IMR-90 (cell line): Measurements from ENCODE around the gene ZNF662. TPM values are rescaled to one million over a fixed set of nuclear protein-coding genes. Genes with fewer than 3 reads are reported as not detected.
A peak's percentile ranks its signal among the peaks of the same experiment; 100 is the strongest.

Source experiments
- ATAC-seq: fragments of 200-7000 bp; cut with Tn5 transposase; 2 replicates; pipeline ENCODE4 v1.9.1; 2020; ENCODE audit warnings: low read depth, mild to moderate bottlenecking, moderate library complexity
- BruUV-seq: library from RNA; stranded (reverse); fragments of 400-500 nt; replicated peaks from 2 replicates; lab custom pipeline; 2021; lab: Mats Ljungman, UMichigan
- CTCF ChIA-PET: fragments of 300-600 bp; formaldehyde crosslinking; extraction: SDS; loops from one replicate; lab custom pipeline; 2021; ENCODE audit warnings: antibody characterized with exemption; lab: Yijun Ruan, JAX
- POLR2A ChIA-PET: fragments of 300-600 bp; sonication (Branson Sonifier 250); formaldehyde crosslinking; loops from one replicate; lab custom pipeline; 2022; ENCODE audit warnings: antibody characterized with exemption; ENCODE audit not compliant: unreplicated experiment; lab: Charles Lee
- DNase-seq: peaks from one replicate; pipeline ENCODE4 v3.0.0; 2013
- H2AFZ ChIP-seq: replicated peaks from 2 replicates; pipeline ENCODE3; 2013; ENCODE audit warnings: low read length, mild to moderate bottlenecking; ENCODE audit not compliant: poor library complexity
- H2AK5ac ChIP-seq: 2 replicates; pipeline ENCODE4 v1.6.1; 2013; ENCODE audit warnings: low read depth, low read length, inconsistent platforms
- H2AK9ac ChIP-seq: replicated peaks from 2 replicates; pipeline ENCODE3; 2013; ENCODE audit warnings: mild to moderate bottlenecking, low read depth, low read length, moderate library complexity; ENCODE audit not compliant: poor library complexity
- H2BK120ac ChIP-seq: 2 replicates; pipeline ENCODE4 v1.6.1; 2013; ENCODE audit warnings: low read depth, low read length, inconsistent platforms
- H2BK15ac ChIP-seq: 3 replicates; pipeline ENCODE4 v1.6.1; 2013; ENCODE audit warnings: low read depth, low read length, inconsistent platforms
- H2BK20ac ChIP-seq: 2 replicates; pipeline ENCODE4 v1.6.1; 2013; ENCODE audit warnings: low read depth, mild to moderate bottlenecking, inconsistent platforms, low read length, moderate library complexity
- H2BK5ac ChIP-seq: 2 replicates; pipeline ENCODE4 v1.6.1; 2013; ENCODE audit warnings: mild to moderate bottlenecking, low read depth, low read length, inconsistent platforms; ENCODE audit not compliant: poor library complexity, severe bottlenecking
- H3K14ac ChIP-seq: replicated peaks from 2 replicates; pipeline ENCODE4 v1.6.1; 2013; ENCODE audit warnings: low read depth, low read length, inconsistent platforms
- H3K18ac ChIP-seq: 2 replicates; pipeline ENCODE4 v1.6.1; 2013; ENCODE audit warnings: low read depth, low read length, control low read depth
- H3K23ac ChIP-seq: 2 replicates; pipeline ENCODE4 v1.6.1; 2013; ENCODE audit warnings: low read depth, low read length, inconsistent platforms
- H3K27ac ChIP-seq: 2 replicates; pipeline ENCODE4 v1.5.1; 2013; ENCODE audit warnings: mild to moderate bottlenecking, control low read depth, low read length; ENCODE audit not compliant: insufficient read depth
- H3K27me3 ChIP-seq: 2 replicates; pipeline ENCODE4 v1.6.1; 2013; ENCODE audit warnings: low read length; ENCODE audit not compliant: control insufficient read depth, insufficient read depth
- H3K36me3 ChIP-seq: 2 replicates; pipeline ENCODE4 v1.6.1; 2013; ENCODE audit warnings: low read length, mixed read lengths; ENCODE audit not compliant: control insufficient read depth, insufficient read depth
- H3K4ac ChIP-seq: 2 replicates; pipeline ENCODE4 v1.6.1; 2013; ENCODE audit warnings: low read depth, low read length, inconsistent platforms
- H3K4me1 ChIP-seq: 2 replicates; pipeline ENCODE4 v1.6.1; 2013; ENCODE audit warnings: low read length, mixed read lengths; ENCODE audit not compliant: control insufficient read depth, insufficient read depth
- H3K4me2 ChIP-seq: 2 replicates; pipeline ENCODE4 v1.6.1; 2013; ENCODE audit warnings: low read depth, mild to moderate bottlenecking, control low read depth, low read length, moderate library complexity
- H3K4me3 ChIP-seq: 2 replicates; pipeline ENCODE4 v1.5.1; 2013; ENCODE audit warnings: low read depth, mild to moderate bottlenecking, control low read depth, low read length, moderate library complexity; ENCODE audit not compliant: insufficient read depth
- H3K56ac ChIP-seq: 2 replicates; pipeline ENCODE4 v1.6.1; 2013; ENCODE audit warnings: low read length, inconsistent platforms; ENCODE audit not compliant: insufficient read depth; ENCODE audit errors: extremely low read depth
- H3K79me1 ChIP-seq, 2 experiments: 2 replicates each; pipeline ENCODE4 v1.6.1; 2013; ENCODE audit warnings: low read length in 2 of 2, inconsistent platforms in 1 of 2, low read depth in 1 of 2
- H3K9ac ChIP-seq: 2 replicates; pipeline ENCODE4 v1.6.1; 2013; ENCODE audit warnings: low read depth, low read length, control low read depth
- H3K9me1 ChIP-seq: 2 replicates; pipeline ENCODE4 v1.6.1; 2013; ENCODE audit warnings: low read length, inconsistent platforms; ENCODE audit not compliant: insufficient read depth
- H3K9me3 ChIP-seq: 2 replicates; pipeline ENCODE4 v1.6.1; 2013; ENCODE audit warnings: low read length; ENCODE audit not compliant: control insufficient read depth, insufficient read depth
- H4K20me1 ChIP-seq: 2 replicates; pipeline ENCODE4 v1.6.1; 2013; ENCODE audit warnings: low read length, inconsistent platforms; ENCODE audit not compliant: insufficient read depth
- H4K5ac ChIP-seq: 2 replicates; pipeline ENCODE4 v1.6.1; 2013; ENCODE audit warnings: mild to moderate bottlenecking, low read depth, low read length, control low read depth
- H4K8ac ChIP-seq, 2 experiments: 2 replicates each; pipeline ENCODE4 v1.6.1; 2013; ENCODE audit warnings: low read depth in 2 of 2, low read length in 2 of 2, control low read depth in 1 of 2, inconsistent platforms in 1 of 2
- H4K91ac ChIP-seq: 2 replicates; pipeline ENCODE4 v1.6.1; 2013; ENCODE audit warnings: low read depth, low read length, inconsistent platforms; ENCODE audit not compliant: insufficient read depth
- BHLHE40 ChIP-seq: fragments of 150-350 bp; IDR thresholded peaks from 2 replicates; pipeline ENCODE4 v1.6.1; 2016; ENCODE audit warnings: mild to moderate bottlenecking, low read depth, low read length
- CEBPB ChIP-seq: IDR thresholded peaks from 2 replicates; pipeline ENCODE4 v1.6.1; 2012; ENCODE audit warnings: low read depth, low read length, improper control_type of control experiment
- CHD1 ChIP-seq: IDR thresholded peaks from 2 replicates; pipeline ENCODE4 v1.6.1; 2012; ENCODE audit warnings: low read depth, low read length, improper control_type of control experiment
- FOS ChIP-seq: fragments of 150-350 bp; IDR thresholded peaks from 2 replicates; pipeline ENCODE4 v1.6.1; 2016; ENCODE audit warnings: low read depth, low read length
- MAFK ChIP-seq: IDR thresholded peaks from 2 replicates; pipeline ENCODE4 v1.6.1; 2012; ENCODE audit warnings: low read depth, low read length, improper control_type of control experiment
- MAZ ChIP-seq: IDR thresholded peaks from 2 replicates; pipeline ENCODE4 v1.6.1; 2012; ENCODE audit warnings: low read depth, mild to moderate bottlenecking, low read length, improper control_type of control experiment, moderate library complexity, borderline replicate concordance
- MXI1 ChIP-seq: IDR thresholded peaks from 2 replicates; pipeline ENCODE4 v1.6.1; 2012; ENCODE audit warnings: low read depth, mild to moderate bottlenecking, low read length, moderate library complexity, borderline replicate concordance
- NFE2L2 ChIP-seq: fragments of 150-350 bp; IDR thresholded peaks from 2 replicates; pipeline ENCODE4 v1.6.1; 2016; ENCODE audit warnings: low read depth, mild to moderate bottlenecking, low read length
- POLR2A ChIP-seq: IDR thresholded peaks from 2 replicates; pipeline ENCODE4 v1.6.1; 2012; ENCODE audit warnings: mild to moderate bottlenecking, low read depth, low read length
- RAD21 ChIP-seq: IDR thresholded peaks from 2 replicates; pipeline ENCODE4 v1.6.1; 2012; ENCODE audit warnings: low read length, improper control_type of control experiment
- RCOR1 ChIP-seq: IDR thresholded peaks from 2 replicates; pipeline ENCODE4 v1.6.1; 2012; ENCODE audit warnings: mild to moderate bottlenecking, low read length, improper control_type of control experiment; ENCODE audit not compliant: insufficient replicate concordance
- RFX5 ChIP-seq: IDR thresholded peaks from 2 replicates; pipeline ENCODE4 v1.8.0; 2012; ENCODE audit warnings: low read depth, mild to moderate bottlenecking, low read length, moderate library complexity
- SMC3 ChIP-seq: fragments of 150-350 bp; IDR thresholded peaks from 2 replicates; pipeline ENCODE4 v1.6.1; 2016; ENCODE audit warnings: low read depth, mild to moderate bottlenecking, antibody characterized with exemption, low read length, moderate library complexity
- WGBS, 2 experiments: methylation state at CpG; one replicate each; pipeline versions ENCODE4 v1.1.5 to v1.1.7; 2013; ENCODE audit warnings: missing lambda C conversion rate in 2 of 2; ENCODE audit not compliant: insufficient read length in 1 of 2; ENCODE audit errors: extremely low coverage in 2 of 2; 5-methylcytosine and 5-hydroxymethylcytosine counted together
- dilution Hi-C: fragments of 300-500 bp; cut with HindIII; formaldehyde crosslinking; loops from one replicate; pipeline ENCODE4 v1.14.3; 2018; ENCODE audit warnings: low sequenced_read_pairs; ENCODE audit not compliant: unreplicated experiment
- in situ Hi-C: fragments of 300-500 bp; cut with MboI; formaldehyde crosslinking; loops from 3 replicates; pipeline ENCODE4 v1.14.3; 2019; ENCODE audit warnings: low sequenced_read_pairs, inconsistent platforms, mixed read lengths
- intact Hi-C: fragments of 100-400 bp; cut with micrococcal nuclease; formaldehyde crosslinking; loops from 2 replicates; pipeline ENCODE4 v1.10.0; 2022
- polyA plus RNA-seq, 3 experiments: library from polyadenylated mRNA; depleted of rRNA; stranded (reverse); fragments of >200 nt; gene quantifications; 2 replicates each; pipeline ENCODE4 v1.2.3, GENCODE V29; 2012; ENCODE audit warnings: low replicate concordance in 1 of 3
- total RNA-seq: library from RNA; depleted of rRNA; stranded (reverse); fragments of >200 nt; gene quantifications from 2 replicates; pipeline ENCODE4 v1.2.3, GENCODE V29; 2012
- TF ChIP-seq, protein P1 (sequence below): conservative IDR thresholded peaks from 2 replicates; pipeline ENCODE4 v1.5.1; 2012; ENCODE audit warnings: mild to moderate bottlenecking, low read depth, low read length, improper control_type of control experiment
- TF ChIP-seq, protein P2 (sequence below): fragments of 150-350 bp; IDR thresholded peaks from 2 replicates; pipeline ENCODE4 v1.6.1; 2017; ENCODE audit warnings: mild to moderate bottlenecking, antibody characterized with exemption, low read length, low read depth
- TF ChIP-seq, protein P3 (sequence below): fragments of 150-350 bp; IDR thresholded peaks from 2 replicates; pipeline ENCODE4 v1.6.1; 2016; ENCODE audit warnings: low read depth, mild to moderate bottlenecking, low read length, moderate library complexity, borderline replicate concordance

Gene ZNF662
- total and polyA plus RNA-seq, 2 of the 4 experiments (the other 2 are of a cell fraction) = 0.29 to 0.54 TPM

DNA sequence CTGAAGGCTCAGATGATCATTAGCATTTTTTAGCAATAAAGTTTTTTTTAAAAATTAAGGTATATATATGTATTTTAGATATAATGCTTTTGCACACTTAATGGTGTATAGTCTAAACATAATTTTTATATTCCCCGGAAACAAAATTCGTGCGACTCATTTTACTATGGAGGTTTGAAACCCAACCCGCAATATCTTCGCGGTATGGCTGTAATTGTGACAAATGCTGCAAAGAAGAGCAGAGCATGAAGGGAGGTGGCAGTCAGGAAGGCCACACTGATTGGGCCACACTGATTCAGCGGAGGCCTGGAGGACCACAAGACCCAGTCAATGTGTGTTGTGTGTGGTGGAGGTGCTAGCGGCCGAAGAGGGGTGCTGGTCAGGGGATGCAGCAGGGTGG is 25.8 kb upstream of the ZNF662 start:
- no peaks in the 10 kb centered on the region for H3K9me3 ChIP-seq
- in situ Hi-C loops (no loop called here), intact Hi-C loops (loop anchor here (5.0 to 10.0 kb wide), 2 partner anchors 335 to 633 kb away; no protein-coding TSS in a partner anchor), dilution Hi-C loops (no loop called here)
- H2AK5ac ChIP-seq = no peak overlapping the region; the same call in 1 of the 2 replicates
- no peaks in the 10 kb centered on the region for H3K36me3 ChIP-seq
- DNase-seq (no peak), ATAC-seq (no peak)
- no peak overlapping the region for H3K4ac ChIP-seq
- POLR2A ChIA-PET = no interaction called here
- H4K8ac ChIP-seq = peak overlapping the region in 1 of 2 experiments; percentile 79; a peak in 2 of 4 replicates
- no peak for TF ChIP-seq RCOR1
- no peak for TF ChIP-seq RAD21
- TF ChIP-seq RFX5 = no peak
- no peak for TF ChIP-seq MXI1
- TF ChIP-seq, protein P1, sequence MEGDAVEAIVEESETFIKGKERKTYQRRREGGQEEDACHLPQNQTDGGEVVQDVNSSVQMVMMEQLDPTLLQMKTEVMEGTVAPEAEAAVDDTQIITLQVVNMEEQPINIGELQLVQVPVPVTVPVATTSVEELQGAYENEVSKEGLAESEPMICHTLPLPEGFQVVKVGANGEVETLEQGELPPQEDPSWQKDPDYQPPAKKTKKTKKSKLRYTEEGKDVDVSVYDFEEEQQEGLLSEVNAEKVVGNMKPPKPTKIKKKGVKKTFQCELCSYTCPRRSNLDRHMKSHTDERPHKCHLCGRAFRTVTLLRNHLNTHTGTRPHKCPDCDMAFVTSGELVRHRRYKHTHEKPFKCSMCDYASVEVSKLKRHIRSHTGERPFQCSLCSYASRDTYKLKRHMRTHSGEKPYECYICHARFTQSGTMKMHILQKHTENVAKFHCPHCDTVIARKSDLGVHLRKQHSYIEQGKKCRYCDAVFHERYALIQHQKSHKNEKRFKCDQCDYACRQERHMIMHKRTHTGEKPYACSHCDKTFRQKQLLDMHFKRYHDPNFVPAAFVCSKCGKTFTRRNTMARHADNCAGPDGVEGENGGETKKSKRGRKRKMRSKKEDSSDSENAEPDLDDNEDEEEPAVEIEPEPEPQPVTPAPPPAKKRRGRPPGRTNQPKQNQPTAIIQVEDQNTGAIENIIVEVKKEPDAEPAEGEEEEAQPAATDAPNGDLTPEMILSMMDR = no peak
- TF ChIP-seq POLR2A = no peak
- TF ChIP-seq CEBPB = no peak
- no peak for TF ChIP-seq NFE2L2
- TF ChIP-seq BHLHE40 = no peak
- TF ChIP-seq SMC3 = no peak
- TF ChIP-seq FOS = no peak
- no peak for TF ChIP-seq MAZ
- TF ChIP-seq MAFK = no peak
- TF ChIP-seq CHD1 = no peak
- TF ChIP-seq, protein P2, sequence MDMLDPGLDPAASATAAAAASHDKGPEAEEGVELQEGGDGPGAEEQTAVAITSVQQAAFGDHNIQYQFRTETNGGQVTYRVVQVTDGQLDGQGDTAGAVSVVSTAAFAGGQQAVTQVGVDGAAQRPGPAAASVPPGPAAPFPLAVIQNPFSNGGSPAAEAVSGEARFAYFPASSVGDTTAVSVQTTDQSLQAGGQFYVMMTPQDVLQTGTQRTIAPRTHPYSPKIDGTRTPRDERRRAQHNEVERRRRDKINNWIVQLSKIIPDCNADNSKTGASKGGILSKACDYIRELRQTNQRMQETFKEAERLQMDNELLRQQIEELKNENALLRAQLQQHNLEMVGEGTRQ = no peak
- TF ChIP-seq, protein P3, sequence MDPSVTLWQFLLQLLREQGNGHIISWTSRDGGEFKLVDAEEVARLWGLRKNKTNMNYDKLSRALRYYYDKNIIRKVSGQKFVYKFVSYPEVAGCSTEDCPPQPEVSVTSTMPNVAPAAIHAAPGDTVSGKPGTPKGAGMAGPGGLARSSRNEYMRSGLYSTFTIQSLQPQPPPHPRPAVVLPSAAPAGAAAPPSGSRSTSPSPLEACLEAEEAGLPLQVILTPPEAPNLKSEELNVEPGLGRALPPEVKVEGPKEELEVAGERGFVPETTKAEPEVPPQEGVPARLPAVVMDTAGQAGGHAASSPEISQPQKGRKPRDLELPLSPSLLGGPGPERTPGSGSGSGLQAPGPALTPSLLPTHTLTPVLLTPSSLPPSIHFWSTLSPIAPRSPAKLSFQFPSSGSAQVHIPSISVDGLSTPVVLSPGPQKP = no peak
- H2AK9ac ChIP-seq = peak overlapping the region; percentile 83
- no peak overlapping the region for H4K5ac ChIP-seq
- no peak overlapping the region for H2BK15ac ChIP-seq
- no peak overlapping the region for H3K18ac ChIP-seq
- no peak overlapping the region for H3K56ac ChIP-seq
- no peaks in the 10 kb centered on the region for H3K4me1 ChIP-seq
- BruUV-seq = no TSS peak
- H3K27ac ChIP-seq = no peak overlapping the region
- H3K79me1 ChIP-seq = no peaks in the 10 kb centered on the region
- peaks cover 12% of the 10 kb centered on the region for H3K27me3 ChIP-seq
- no peak overlapping the region for H3K14ac ChIP-seq
- no peaks in the 10 kb centered on the region for H4K20me1 ChIP-seq
- H2BK20ac ChIP-seq = no peak overlapping the region
- 86% methylated on average over 8 of the region's 9 CpGs; no CpG with 5 or more reads in 1 of the 2 experiments for WGBS, 2 experiments
- H4K91ac ChIP-seq = no peak overlapping the region
- no peak overlapping the region for H3K9ac ChIP-seq
- no peak overlapping the region for H3K4me2 ChIP-seq
- no peak overlapping the region; the same call in 1 of the 2 replicates for H3K23ac ChIP-seq
- CTCF ChIA-PET = no interaction called here
- peak overlapping the region; percentile 97 for H2AFZ ChIP-seq
- H3K9me1 ChIP-seq = no peaks in the 10 kb centered on the region; the same call in 1 of the 2 replicates
- H2BK120ac ChIP-seq = no peak overlapping the region
- H3K4me3 ChIP-seq = no peak overlapping the region
- H2BK5ac ChIP-seq = no peak overlapping the region
